Measurements from ENCODE around the gene CCDC167.
A peak's percentile ranks its signal among the peaks of the same experiment; 100 is the strongest.

Gene CCDC167

GRCh38 chr6:37499433-37500293, at the start of gene CCDC167:
TSS of gene CCDC167 (minus strand) at chr6:37499893. CDS start at chr6:37499863, 30 bp downstream.
- TF ChIP-seq CTCF (IDR thresholded peaks at IDR 0.05; ENCODE audit: control insufficient read depth, insufficient read depth, low read depth, low read length, missing control alignments), result no peak
- DNase-seq (ENCODE audit: low read depth), result peak; percentile 75
- H3K4me3 ChIP-seq (ENCODE audit: control insufficient read depth, low read depth, low read length), result peak within 1 kb of the TSS; percentile 79

DNA sequence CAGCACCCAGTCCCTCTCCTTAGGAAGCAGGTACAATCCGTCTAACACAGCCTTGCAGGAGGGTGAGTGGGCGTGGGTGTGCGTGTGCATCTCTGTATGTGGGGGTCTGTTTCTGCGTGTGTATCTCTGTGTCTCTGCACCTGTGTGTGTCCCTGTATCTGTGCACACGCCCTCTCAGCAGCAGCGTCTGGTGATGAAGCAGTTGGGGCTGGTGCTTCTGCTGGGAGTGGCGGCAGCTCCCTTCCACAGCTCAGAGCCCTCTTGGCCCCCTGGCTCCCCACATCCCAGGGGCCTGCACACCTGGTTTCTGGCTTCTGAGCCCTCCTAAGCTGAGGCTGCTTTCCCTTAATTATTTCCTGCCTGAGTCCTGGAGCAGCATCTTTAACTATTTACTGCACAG, 49.5 kb upstream of the CCDC167 start:
- DNase-seq (ENCODE audit: low read depth), result no peak
- no peak for TF ChIP-seq CTCF (IDR thresholded peaks at IDR 0.05; ENCODE audit: control insufficient read depth, insufficient read depth, low read depth, low read length, missing control alignments)

GRCh38 chr6:37548067-37548674, 48.5 kb upstream of the CCDC167 start:
- no peak for TF ChIP-seq CTCF (IDR thresholded peaks at IDR 0.05; ENCODE audit: control insufficient read depth, insufficient read depth, low read depth, low read length, missing control alignments)
- no peak overlapping the region for H3K4me3 ChIP-seq (ENCODE audit: control insufficient read depth, low read depth, low read length)

More for the DNA sequence above, 49.5 kb upstream of the CCDC167 start:
- no peak overlapping the region for H3K4me3 ChIP-seq (ENCODE audit: control insufficient read depth, low read depth, low read length)

DNA sequence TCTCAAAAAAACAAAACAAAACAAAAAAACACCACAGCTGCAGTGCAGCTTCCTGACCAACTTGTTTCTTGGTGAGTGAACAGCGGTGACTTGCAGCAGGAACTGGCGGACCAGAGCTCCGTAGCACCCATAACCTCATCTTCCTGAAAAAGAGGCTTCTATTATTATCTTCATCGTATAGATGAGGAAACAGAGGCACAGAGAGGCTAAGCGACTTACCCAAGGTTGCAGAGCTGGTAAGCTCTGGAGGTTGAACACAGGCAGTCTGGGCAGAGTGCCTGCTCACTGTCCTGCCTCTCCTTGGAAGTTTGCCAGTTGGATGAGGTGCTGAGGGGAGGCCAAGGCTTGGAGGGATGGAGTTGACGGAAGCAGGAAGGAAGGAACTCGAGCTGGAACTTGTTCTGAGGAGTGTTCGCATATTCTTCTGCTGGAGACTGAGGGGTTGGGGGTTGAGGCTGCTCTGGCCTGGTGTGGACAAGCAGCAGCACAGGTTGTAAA, 47.9 kb upstream of the CCDC167 start:
- no peak for TF ChIP-seq CTCF (IDR thresholded peaks at IDR 0.05; ENCODE audit: control insufficient read depth, insufficient read depth, low read depth, low read length, missing control alignments)
- DNase-seq (ENCODE audit: low read depth), result no peak

More at GRCh38 chr6:37548067-37548674, 48.5 kb upstream of the CCDC167 start:
- DNase-seq (ENCODE audit: low read depth), result no peak

DNA sequence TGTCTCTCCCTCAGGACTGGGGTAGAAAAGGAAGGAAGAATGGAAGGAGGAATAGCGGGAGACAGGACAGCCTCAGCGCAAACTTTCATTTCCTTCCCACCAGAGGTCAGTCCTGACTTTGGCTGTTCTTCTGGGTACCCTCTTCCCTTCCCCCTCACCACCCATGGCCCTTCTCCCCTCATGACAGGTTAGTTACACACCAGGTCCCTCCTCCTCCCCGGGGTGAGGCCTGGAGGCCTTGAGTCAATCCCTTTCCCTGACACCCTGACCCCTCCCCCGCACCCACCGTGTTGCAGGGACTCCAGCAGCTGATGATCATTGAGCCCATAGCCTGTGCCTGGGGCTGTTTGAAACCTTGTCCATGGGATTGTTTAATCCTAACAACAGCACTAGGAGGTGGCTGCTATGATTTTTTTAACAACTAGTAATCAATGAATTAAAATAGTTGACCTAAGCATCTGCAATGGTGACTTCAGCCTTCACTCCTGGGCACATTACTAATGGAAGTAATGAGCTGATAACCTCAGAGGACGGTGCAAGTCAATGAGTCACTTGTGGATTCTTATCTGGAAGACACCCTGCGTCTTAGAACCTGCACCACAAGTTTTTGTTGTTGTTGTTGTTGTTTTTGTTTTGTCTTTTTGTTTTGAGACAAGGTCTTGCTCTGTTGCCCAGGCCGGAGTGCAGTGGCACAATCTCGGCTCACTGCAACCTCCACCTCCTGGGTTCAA, 46.6 kb upstream of the CCDC167 start:
- no peak for DNase-seq (ENCODE audit: low read depth)

More for the DNA sequence above, 47.9 kb upstream of the CCDC167 start:
- no peak overlapping the region for H3K4me3 ChIP-seq (ENCODE audit: control insufficient read depth, low read depth, low read length)

More for the DNA sequence above, 46.6 kb upstream of the CCDC167 start:
- H3K4me3 ChIP-seq (ENCODE audit: control insufficient read depth, low read depth, low read length), result no peak overlapping the region
- TF ChIP-seq CTCF (IDR thresholded peaks at IDR 0.05; ENCODE audit: control insufficient read depth, insufficient read depth, low read depth, low read length, missing control alignments), result no peak
